HG03196 (cell line): ENCODE measurements around the gene CYP46A1.

Source experiments
- ATAC-seq: cut with Tn5 transposase; IDR thresholded peaks from one replicate; pipeline ENCODE4 v1.9.1; 2021; ENCODE audit not compliant: unreplicated experiment

The CYP46A1 gene

GRCh38 chr14:99686557-99687283 lies 2.6 kb downstream of the CYP46A1 start:
- ATAC-seq = no peak

- no peak for ATAC-seq
These were observed 3.4 kb downstream of the CYP46A1 start for GRCh38 chr14:99687284-99688209.

- no peak for ATAC-seq
These were observed 4.1 kb downstream of the CYP46A1 start for GRCh38 chr14:99688210-99688581.

- no peak for ATAC-seq
These were observed 4.5 kb downstream of the CYP46A1 start for GRCh38 chr14:99688629-99689028.

- no peak for ATAC-seq
These were observed 5.5 kb downstream of the CYP46A1 start for GRCh38 chr14:99689266-99690236.

- ATAC-seq = no peak
These were observed 6.5 kb downstream of the CYP46A1 start for GRCh38 chr14:99690636-99691035.

- ATAC-seq = no peak
These were observed 7.2 kb downstream of the CYP46A1 start for GRCh38 chr14:99691111-99691885.

GRCh38 chr14:99693918-99694317 lies 9.8 kb downstream of the CYP46A1 start:
- ATAC-seq = no peak

GRCh38 chr14:99696929-99697328 lies 12.8 kb downstream of the CYP46A1 start:
- ATAC-seq = no peak

GRCh38 chr14:99698236-99698635 lies 14.1 kb downstream of the CYP46A1 start:
- no peak for ATAC-seq

- ATAC-seq = no peak
These were observed 14.5 kb downstream of the CYP46A1 start for GRCh38 chr14:99698642-99699041.

GRCh38 chr14:99699085-99699760 lies 15.1 kb downstream of the CYP46A1 start:
- ATAC-seq = no peak

- ATAC-seq = no peak
These were observed 15.8 kb downstream of the CYP46A1 start for GRCh38 chr14:99699861-99700260.

GRCh38 chr14:99700379-99700778 lies 16.3 kb downstream of the CYP46A1 start:
- no peak for ATAC-seq

GRCh38 chr14:99701260-99701659 lies 17.2 kb downstream of the CYP46A1 start:
- no peak for ATAC-seq

- no peak for ATAC-seq
These were observed 18.0 kb downstream of the CYP46A1 start for GRCh38 chr14:99702115-99702514.

- ATAC-seq = no peak
These were observed 19.3 kb downstream of the CYP46A1 start for GRCh38 chr14:99703381-99703780.

GRCh38 chr14:99704037-99704436 lies 19.9 kb downstream of the CYP46A1 start:
- no peak for ATAC-seq

- ATAC-seq = no peak
These were observed 22.2 kb downstream of the CYP46A1 start for GRCh38 chr14:99706107-99706900.
